Tibial nerve (tissue), 4 donors: ENCODE data around the gene BDKRB2. TPM values are rescaled to one million over a fixed set of nuclear protein-coding genes. Genes with fewer than 3 reads are reported as not detected.

ENCODE experiments used
- DNase-seq, 2 donors: peaks; one replicate each; pipeline ENCODE4 v3.0.0-alpha.2; 2019; ENCODE audit warnings: low spot score in 2 of 2
- H3K27ac ChIP-seq, 4 donors: fragments of 200-600 bp; sonication (generic) in 3 of 4; one replicate each; pipeline ENCODE4 v1.5.1; 2017 to 2019; ENCODE audit warnings: mild to moderate bottlenecking in 1 of 4
- H3K27me3 ChIP-seq, 2 donors: fragments of 200-600 bp; sonication (generic) in 1 of 2; one replicate each; pipeline versions ENCODE4 v1.5.1 to v1.6.0; 2017 to 2019
- H3K36me3 ChIP-seq, 3 donors: fragments of 200-600 bp; sonication (generic); one replicate each; pipeline ENCODE4 v1.5.1; 2018 to 2019
- H3K4me1 ChIP-seq, 4 donors: fragments of 200-600 bp; sonication (generic) in 3 of 4; one replicate each; pipeline ENCODE4 v1.5.1; 2017 to 2019
- H3K4me3 ChIP-seq, 4 donors: fragments of 200-600 bp; sonication (generic) in 3 of 4; one replicate each; pipeline ENCODE4 v1.5.1; 2017 to 2019; ENCODE audit warnings: mild to moderate bottlenecking in 1 of 4, moderate library complexity in 1 of 4
- H3K9me3 ChIP-seq, 4 donors: fragments of 200-600 bp; sonication (generic) in 3 of 4; one replicate each; pipeline ENCODE4 v1.5.1; 2017 to 2019
- EP300 ChIP-seq, 2 donors: sonication (generic); formaldehyde crosslinking; IDR thresholded peaks; one replicate each; pipeline ENCODE4 v1.6.1; 2017; ENCODE audit warnings: antibody characterized with exemption in 2 of 2, mild to moderate bottlenecking in 1 of 2
- POLR2A ChIP-seq, 2 donors: fragments of 450-650 bp; IDR thresholded peaks; one replicate each; pipeline ENCODE4 v1.6.1; 2017; ENCODE audit warnings: antibody characterized with exemption in 2 of 2, mild to moderate bottlenecking in 2 of 2, moderate library complexity in 2 of 2
- WGBS, 2 donors: methylation state at CpG; one replicate each; pipeline ENCODE4 v1.1.5; 2018; 5-methylcytosine and 5-hydroxymethylcytosine counted together
- total RNA-seq, 4 donors: library from RNA; depleted of rRNA; stranded (reverse); fragments of >200 nt; gene quantifications; one replicate each; pipeline ENCODE4 v1.1.0, GENCODE V29; 2016
- TF ChIP-seq, protein P1 (sequence below), 5 experiments: fragments of 200-600 bp in 3 of 5; fragments of 450-650 bp in 2 of 5; sonication (generic) in 3 of 5; IDR thresholded peaks; one replicate each; pipeline ENCODE4 v1.5.1; 2016 to 2019; ENCODE audit warnings: antibody characterized with exemption in 5 of 5, mild to moderate bottlenecking in 3 of 5, moderate library complexity in 2 of 5

BDKRB2 gene
- total RNA-seq, 4 donors from 2014 or later = 10.5 to 26.8 (median 18.4) TPM

- DNase-seq = no peak
- 61 to 92% methylated on average over 2 to 4 of the region's 4 CpGs for WGBS, 2 donors
- H3K27ac ChIP-seq = no peak overlapping the region
- H3K4me3 ChIP-seq = no peak overlapping the region
- TF ChIP-seq, protein P1, sequence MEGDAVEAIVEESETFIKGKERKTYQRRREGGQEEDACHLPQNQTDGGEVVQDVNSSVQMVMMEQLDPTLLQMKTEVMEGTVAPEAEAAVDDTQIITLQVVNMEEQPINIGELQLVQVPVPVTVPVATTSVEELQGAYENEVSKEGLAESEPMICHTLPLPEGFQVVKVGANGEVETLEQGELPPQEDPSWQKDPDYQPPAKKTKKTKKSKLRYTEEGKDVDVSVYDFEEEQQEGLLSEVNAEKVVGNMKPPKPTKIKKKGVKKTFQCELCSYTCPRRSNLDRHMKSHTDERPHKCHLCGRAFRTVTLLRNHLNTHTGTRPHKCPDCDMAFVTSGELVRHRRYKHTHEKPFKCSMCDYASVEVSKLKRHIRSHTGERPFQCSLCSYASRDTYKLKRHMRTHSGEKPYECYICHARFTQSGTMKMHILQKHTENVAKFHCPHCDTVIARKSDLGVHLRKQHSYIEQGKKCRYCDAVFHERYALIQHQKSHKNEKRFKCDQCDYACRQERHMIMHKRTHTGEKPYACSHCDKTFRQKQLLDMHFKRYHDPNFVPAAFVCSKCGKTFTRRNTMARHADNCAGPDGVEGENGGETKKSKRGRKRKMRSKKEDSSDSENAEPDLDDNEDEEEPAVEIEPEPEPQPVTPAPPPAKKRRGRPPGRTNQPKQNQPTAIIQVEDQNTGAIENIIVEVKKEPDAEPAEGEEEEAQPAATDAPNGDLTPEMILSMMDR (IDR thresholded peaks at IDR 0.05) = no peak
- TF ChIP-seq POLR2A (IDR thresholded peaks at IDR 0.05) = no peak
- no peak for TF ChIP-seq EP300 (IDR thresholded peaks at IDR 0.05)
- H3K36me3 ChIP-seq = no peaks in the 10 kb centered on the region
- no peaks in the 10 kb centered on the region for H3K4me1 ChIP-seq
- H3K27me3 ChIP-seq = no peaks in the 10 kb centered on the region
- H3K9me3 ChIP-seq = no peaks in the 10 kb centered on the region
These were observed 43.7 kb upstream of the BDKRB2 start for GRCh38 chr14:96160913-96161310.

- no peaks in the 10 kb centered on the region for H3K9me3 ChIP-seq
- no peaks in the 10 kb centered on the region for H3K27me3 ChIP-seq
- no peak overlapping the region for H3K27ac ChIP-seq
- H3K4me3 ChIP-seq = no peak overlapping the region
- no peak for DNase-seq
- H3K36me3 ChIP-seq = no peaks in the 10 kb centered on the region
- no peaks in the 10 kb centered on the region for H3K4me1 ChIP-seq
- TF ChIP-seq EP300 (IDR thresholded peaks at IDR 0.05) (no peak), POLR2A (IDR thresholded peaks at IDR 0.05) (no peak)
- TF ChIP-seq, protein P1 (IDR thresholded peaks at IDR 0.05) = no peak
- WGBS, 2 donors = 82 to 84% methylated on average over 2 of the region's 2 CpGs
These were observed 43.0 kb upstream of the BDKRB2 start for GRCh38 chr14:96161636-96162035.

DNA sequence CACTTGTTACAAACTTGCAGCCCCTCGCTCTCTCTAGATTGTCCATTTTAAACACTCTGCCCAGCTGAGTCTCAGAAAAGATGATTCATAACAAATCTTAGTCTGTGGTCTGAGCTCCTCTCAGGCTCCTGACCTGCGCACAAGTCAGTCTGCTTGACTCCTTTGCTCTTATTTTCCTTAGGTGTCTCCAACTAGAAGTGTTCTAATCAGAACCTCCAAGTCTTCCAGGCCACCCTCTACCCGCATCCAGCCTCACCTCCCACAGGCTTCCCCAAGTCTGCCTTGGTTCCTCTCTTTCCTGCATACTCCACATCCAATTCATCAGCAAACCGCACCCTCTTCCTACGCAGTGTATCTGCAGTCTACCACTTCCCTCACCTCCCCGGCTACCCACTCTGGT lies 42.4 kb upstream of the BDKRB2 start:
- H3K27ac ChIP-seq = no peak overlapping the region
- no peaks in the 10 kb centered on the region for H3K36me3 ChIP-seq
- no peaks in the 10 kb centered on the region for H3K9me3 ChIP-seq
- TF ChIP-seq POLR2A (IDR thresholded peaks at IDR 0.05) (no peak), EP300 (IDR thresholded peaks at IDR 0.05) (no peak)
- TF ChIP-seq, protein P1 (IDR thresholded peaks at IDR 0.05) = no peak
- DNase-seq = no peak
- H3K4me1 ChIP-seq = peaks cover 0 to 3% (median 0%) of the 10 kb centered on the region in 4 donors
- 87 to 93% methylated on average over 6 of the region's 6 CpGs for WGBS, 2 donors
- H3K27me3 ChIP-seq = no peaks in the 10 kb centered on the region
- H3K4me3 ChIP-seq = no peak overlapping the region

- H3K4me1 ChIP-seq = peaks cover 0 to 7% (median 0%) of the 10 kb centered on the region in 4 donors
- no peak overlapping the region for H3K4me3 ChIP-seq
- H3K9me3 ChIP-seq = no peaks in the 10 kb centered on the region
- no peaks in the 10 kb centered on the region for H3K27me3 ChIP-seq
- WGBS, 2 donors = 80 to 88% methylated on average over 3 to 4 of the region's 4 CpGs
- H3K36me3 ChIP-seq = no peaks in the 10 kb centered on the region
- TF ChIP-seq, protein P1 (IDR thresholded peaks at IDR 0.05) = no peak
- TF ChIP-seq POLR2A (IDR thresholded peaks at IDR 0.05) (no peak), EP300 (IDR thresholded peaks at IDR 0.05) (no peak)
- DNase-seq = no peak
- H3K27ac ChIP-seq = no peak overlapping the region
These were observed 41.9 kb upstream of the BDKRB2 start for GRCh38 chr14:96162741-96163140.

DNA sequence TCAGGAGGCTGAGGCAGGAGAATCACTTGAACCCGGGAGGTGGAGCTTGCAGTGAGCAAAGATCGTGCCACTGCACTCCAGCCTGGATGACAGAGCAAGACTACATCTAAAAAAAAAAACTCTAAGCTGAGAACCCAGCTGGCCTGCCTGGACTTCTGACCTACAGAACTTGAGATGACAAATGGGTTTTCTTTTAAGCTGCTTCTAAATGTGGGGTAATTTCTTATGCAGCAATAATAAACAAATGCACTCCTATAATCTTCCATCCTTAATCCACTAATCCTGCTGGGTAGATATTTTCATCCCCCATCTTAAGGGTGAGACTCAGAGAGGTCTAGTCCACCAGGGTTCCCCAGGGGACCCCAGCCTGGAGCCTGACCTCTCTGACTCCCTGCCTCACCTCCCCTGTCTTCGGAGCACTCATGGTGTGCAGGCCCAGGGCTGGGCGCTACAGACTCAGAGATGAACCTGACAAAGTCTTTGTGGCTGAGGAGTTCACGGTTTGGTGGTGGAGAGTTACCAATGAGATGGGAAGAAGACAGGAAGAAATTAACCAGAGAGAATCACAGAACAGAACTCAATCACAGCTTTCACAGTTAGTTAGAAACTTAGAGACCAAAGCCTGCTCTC lies 39.7 kb upstream of the BDKRB2 start:
- TF ChIP-seq EP300 (IDR thresholded peaks at IDR 0.05) (no peak), POLR2A (IDR thresholded peaks at IDR 0.05) (no peak)
- TF ChIP-seq, protein P1 (IDR thresholded peaks at IDR 0.05) = no peak
- Histone ChIP-seq H3K4me3 (no peak overlapping the region), H3K27me3 (no peaks in the 10 kb centered on the region), H3K9me3 (no peaks in the 10 kb centered on the region), H3K4me1 (peaks cover 0 to 9% (median 0%) of the 10 kb centered on the region in 4 donors), H3K36me3 (no peaks in the 10 kb centered on the region), H3K27ac (no peak overlapping the region)
- 70 to 87% methylated on average over 5 of the region's 5 CpGs for WGBS, 2 donors
- DNase-seq = no peak
